ENCODE measurements around the gene HSPB6.

Gene HSPB6

DNA sequence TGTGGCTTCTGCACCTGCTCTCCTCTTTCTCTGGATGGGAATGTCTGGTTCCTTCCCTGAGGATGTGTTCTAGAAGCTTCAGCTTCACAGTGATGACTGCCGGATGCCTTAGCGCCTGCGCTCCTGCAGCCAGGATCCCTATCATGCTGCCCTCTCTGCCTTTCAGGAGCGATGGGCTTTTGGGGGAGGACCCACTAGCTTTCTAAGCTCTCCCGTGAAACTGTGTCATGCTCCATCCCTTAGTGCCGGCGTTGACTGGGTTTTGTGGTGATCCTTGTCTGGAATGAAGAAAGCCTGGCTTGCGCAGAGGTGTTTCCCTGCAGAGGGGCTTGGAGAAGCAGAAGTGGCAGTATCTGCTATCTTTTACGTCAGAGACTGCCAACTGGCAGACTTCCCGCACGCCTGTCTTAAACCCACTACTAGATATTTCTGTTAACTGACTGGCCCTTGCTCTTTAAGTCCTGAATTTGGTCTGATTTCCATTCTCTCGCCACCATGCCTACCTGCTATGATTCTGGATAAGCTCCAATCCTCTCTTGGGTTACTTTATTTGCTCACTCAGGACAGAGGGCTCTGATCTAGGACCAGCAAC, 42.8 kb downstream of the HSPB6 start:
- DNase-seq = no peak

DNA sequence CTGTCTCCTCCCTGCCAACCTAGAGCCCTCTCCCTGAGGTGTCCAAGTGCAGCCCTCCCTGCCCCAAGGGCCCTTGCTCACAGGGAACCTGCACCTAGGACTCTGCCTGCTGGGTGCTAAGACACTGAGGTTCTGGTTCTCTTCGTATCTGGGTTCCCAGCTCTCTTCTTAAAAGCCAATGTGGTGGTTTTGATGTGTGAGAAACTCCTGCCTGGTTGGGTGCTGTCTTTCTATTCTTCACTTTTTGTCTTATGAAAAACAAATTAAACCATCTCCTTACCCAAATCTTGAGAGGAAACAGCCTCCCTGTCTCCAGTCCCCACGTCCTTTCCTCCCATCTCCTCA, 43.4 kb downstream of the HSPB6 start:
- no peak for DNase-seq

DNA sequence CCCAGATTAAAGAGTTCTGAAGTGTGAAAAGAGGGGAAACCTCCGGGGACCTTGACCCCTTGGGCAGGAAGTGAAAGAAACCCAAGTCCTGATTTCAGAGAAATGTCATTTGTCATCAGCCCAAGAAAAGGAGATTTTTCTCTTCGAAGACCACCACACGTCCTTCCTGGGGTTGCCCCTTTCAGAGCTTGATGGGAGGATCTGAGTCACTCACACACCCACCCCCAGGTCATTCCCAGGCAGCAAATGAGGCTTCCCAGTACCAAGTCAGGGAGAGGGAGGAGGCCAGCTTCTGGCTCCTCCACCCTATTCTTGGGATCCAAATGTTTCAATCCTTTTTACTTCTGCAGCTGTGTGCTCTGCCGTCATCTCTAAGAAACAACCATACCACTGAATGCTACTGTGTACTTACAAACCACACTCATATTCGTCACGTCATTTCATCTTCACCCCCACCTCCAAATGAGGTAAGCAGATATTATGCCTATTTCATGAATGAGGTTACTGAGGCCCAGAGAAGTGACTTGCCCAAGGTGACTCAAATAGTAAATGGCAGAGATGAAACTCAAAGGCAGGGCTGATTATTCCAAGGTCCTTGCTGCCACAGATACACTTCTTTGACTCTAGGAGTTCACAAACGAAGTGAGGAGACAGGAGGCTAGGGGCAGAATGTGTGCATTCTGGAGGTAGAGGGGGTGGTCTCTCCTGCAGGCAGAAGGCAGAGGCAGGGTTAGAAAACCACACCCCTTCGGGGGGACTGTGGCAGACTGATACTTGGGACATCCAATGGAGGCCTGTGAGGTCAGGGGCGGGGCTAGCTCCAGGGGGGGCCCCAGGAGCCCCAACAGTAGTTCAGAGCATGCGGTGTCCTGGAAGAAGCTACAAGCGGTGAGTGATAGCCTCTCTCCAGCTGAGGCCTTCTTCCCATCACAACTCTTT, 44.0 kb downstream of the HSPB6 start:
- DNase-seq = peak; percentile 24

DNA sequence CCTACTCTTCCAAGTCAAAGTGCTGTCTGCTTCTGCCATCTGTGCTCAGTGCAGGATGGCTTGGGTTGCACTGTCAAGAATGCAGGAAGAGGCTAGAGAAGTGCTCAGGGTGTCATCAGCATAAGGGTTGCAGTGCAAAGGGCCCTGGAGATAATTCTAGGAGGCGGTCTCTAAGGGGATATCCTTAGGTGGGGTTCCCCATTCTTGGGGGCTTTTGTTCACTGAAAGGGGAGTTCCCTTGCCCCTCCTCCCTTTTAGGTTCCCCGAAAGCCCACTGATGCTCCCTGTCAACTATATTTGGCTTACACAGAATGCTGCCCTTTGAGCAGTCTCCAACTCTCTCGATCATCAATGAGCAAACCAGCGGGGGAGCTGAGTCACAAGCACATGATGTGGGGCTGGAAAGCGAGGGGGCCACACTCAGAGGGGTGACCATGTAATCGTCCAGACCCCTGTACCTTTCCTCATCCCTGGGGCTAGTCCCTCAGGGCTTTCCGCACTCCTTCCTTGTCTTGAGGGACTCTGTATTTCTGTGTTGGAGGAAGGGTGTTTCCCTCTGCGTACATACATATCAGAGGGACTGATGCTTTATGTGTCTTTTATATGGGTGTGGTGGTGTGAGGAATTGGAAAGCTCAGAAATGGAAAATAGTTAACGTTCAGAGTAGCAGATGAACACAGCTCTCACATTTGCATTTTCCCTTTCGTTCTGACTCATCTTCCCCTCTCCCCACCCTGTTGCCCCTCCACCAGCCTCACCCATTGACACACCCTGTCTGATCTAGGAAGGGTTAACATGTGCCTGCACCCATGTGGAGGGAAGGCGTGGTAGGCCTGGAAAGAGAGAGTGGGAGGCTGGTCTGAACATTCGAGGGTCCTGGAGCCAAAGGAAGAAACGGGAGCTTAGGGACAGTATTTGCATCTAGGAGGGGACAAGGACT, 45.8 kb downstream of the HSPB6 start:
- DNase-seq = no peak

DNA sequence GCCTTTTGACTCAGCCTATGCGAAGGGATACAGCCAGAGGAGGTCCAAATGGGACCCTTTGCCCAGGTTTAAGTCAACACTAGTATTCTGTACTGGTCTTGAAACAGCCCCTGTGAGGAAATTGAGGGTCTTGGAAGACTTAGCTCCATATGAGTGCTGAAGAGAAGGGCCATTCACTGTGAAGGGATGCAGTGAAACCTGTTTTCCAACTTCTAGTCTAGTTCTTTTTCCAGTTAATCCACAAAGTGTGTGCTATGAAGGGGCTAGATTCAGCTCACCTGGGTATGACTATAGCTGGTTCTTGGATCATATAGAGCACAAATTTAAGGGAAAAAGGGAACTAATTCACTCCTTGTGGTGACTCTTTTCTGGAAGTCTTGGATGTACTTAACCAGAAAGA, 48.4 kb downstream of the HSPB6 start:
- DNase-seq = no peak
